Hepatocyte (in vitro differentiated cells): Measurements from ENCODE around the gene NFIA.

Experiments used
- EZH2 ChIP-seq: fragments of 200-600 bp; sonication (generic); IDR thresholded peaks from 2 replicates; pipeline ENCODE4 v1.6.1; 2016; ENCODE audit warnings: antibody characterized with exemption, mild to moderate bottlenecking, borderline replicate concordance
- TF ChIP-seq, protein P1 (sequence below): fragments of 200-600 bp; sonication (generic); IDR thresholded peaks from 2 replicates; pipeline ENCODE4 v1.5.1; 2016; ENCODE audit warnings: antibody characterized with exemption, mild to moderate bottlenecking; ENCODE audit not compliant: poor library complexity

- TF ChIP-seq, protein P1, sequence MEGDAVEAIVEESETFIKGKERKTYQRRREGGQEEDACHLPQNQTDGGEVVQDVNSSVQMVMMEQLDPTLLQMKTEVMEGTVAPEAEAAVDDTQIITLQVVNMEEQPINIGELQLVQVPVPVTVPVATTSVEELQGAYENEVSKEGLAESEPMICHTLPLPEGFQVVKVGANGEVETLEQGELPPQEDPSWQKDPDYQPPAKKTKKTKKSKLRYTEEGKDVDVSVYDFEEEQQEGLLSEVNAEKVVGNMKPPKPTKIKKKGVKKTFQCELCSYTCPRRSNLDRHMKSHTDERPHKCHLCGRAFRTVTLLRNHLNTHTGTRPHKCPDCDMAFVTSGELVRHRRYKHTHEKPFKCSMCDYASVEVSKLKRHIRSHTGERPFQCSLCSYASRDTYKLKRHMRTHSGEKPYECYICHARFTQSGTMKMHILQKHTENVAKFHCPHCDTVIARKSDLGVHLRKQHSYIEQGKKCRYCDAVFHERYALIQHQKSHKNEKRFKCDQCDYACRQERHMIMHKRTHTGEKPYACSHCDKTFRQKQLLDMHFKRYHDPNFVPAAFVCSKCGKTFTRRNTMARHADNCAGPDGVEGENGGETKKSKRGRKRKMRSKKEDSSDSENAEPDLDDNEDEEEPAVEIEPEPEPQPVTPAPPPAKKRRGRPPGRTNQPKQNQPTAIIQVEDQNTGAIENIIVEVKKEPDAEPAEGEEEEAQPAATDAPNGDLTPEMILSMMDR, result no peak
- TF ChIP-seq EZH2, result no peak
Observed at GRCh38 chr1:61372944-61373343, 290.6 kb downstream of the NFIA start.
